ENCODE measurements around the gene SEC14L1.

The SEC14L1 gene

GRCh38 chr17:77211681-77212080 is 70.9 kb downstream of the SEC14L1 start:
- no peak for DNase-seq

DNA sequence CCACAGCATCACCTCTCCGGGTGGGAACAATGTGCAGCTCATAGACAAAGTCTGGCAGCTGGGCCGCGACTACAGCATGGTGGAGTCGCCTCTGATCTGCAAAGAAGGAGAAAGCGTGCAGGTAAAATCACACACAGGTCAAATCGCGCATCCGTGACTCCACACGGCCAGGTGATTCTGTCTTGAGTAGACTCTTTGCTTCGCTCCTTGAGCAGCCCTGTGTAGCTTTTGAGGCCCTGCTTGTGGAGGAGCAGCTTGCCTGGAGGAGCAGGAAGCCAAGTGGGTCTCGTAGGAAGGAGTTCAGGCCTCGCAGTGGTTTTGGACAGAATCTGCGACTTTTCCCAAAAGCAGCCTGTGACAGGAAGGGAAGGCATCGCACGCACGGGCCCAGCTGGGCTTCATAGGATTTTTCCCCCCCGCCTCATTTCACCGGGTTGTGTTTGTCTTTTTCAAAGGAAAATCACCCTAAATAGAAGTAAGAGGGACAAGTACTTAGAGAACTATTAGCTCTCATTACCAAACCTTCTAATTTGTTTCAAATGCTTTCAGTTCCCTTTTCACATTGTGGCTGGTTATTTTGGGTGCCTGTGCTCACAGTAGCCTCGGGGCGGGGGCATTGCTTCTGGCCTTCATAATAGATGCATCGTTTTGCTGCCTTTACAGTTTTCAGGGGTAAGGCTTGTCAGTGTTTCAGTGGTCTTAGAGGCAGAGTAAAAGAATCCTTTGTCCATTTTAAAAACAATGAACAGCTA is 71.5 kb downstream of the SEC14L1 start:
- DNase-seq: peak in 7 of 56 donors; percentile 14 to 50 (median 26)

DNA sequence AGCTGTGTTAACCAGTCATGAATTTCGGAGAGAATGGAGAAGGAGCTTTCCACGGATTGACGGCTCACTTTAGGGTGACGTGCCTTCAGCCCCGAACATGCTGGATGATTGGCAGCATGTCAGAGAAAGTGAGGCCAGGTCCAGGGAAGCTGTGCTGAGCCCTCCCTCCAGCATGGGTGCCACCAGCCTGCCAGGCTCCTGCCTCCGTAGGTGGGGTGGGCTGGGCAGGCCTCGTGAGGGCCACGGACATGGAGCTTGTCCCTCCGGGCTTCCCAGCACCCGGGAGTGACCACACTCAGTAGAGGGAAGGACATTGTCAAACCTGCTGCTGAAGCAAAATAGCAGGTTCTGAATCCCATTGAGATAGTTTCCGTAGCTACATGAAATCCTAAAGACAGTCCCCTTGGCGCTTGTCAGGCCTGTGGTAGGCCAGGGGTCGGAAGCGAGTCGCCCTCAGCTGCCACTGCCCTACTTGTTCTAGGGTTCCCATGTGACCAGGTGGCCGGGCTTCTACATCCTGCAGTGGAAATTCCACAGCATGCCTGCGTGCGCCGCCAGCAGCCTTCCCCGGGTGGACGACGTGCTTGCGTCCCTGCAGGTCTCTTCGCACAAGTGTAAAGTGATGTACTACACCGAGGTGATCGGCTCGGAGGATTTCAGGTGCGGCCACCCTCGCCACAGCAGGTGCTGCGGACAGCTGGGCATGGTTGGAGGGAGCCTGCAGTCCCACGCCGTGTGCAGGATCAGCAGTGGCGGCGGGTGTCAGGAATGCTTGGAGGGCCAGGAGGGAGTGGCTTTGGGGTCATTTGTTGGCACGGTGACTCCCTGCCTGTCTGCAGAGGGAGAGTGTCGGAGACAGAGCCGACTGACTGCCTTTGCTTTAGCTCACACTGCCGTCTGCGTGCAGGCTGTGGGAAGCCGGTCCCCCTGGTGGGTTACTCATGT is 72.3 kb downstream of the SEC14L1 start:
- DNase-seq: peak in 3 of 56 donors; percentile 18 to 36 (median 24)

DNA sequence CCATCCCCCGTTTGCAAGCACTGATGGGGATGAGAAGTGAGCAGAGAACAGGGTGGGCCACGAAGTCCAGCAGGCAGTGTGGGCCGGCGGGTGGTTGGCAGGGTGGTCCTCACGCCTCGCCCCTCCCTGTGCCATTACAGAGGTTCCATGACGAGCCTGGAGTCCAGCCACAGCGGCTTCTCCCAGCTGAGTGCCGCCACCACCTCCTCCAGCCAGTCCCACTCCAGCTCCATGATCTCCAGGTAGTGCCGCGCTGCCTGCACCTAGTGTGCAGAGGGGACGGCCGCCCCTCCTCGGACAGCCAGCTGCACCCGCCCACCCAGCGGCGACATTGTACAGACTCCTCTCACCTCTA is 73.0 kb downstream of the SEC14L1 start:
- no peak for DNase-seq

- no peak for DNase-seq
These were observed 73.6 kb downstream of the SEC14L1 start for GRCh38 chr17:77214328-77214727.

DNA sequence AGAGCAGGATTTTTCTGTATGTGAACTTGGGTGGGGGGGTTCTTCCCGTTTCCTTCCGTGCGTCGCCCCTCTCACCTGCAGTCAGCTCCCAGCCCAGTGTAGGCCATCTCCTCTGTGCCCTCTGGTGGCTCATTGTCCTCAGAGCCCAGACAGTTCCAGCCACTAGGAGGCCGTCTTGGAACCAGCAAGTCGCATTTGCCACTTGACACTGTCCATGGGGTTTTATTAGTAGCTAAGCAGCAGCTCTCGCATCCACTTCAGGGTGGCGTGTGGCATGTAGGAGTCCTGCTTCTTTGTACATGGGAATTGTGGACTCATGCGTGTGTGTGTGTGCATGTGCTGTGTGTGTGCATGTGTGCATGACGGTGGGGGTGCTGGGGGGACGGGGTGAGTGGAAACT is 74.0 kb downstream of the SEC14L1 start:
- DNase-seq: peak in 34 of 56 donors; percentile 9 to 66 (median 32)

DNA sequence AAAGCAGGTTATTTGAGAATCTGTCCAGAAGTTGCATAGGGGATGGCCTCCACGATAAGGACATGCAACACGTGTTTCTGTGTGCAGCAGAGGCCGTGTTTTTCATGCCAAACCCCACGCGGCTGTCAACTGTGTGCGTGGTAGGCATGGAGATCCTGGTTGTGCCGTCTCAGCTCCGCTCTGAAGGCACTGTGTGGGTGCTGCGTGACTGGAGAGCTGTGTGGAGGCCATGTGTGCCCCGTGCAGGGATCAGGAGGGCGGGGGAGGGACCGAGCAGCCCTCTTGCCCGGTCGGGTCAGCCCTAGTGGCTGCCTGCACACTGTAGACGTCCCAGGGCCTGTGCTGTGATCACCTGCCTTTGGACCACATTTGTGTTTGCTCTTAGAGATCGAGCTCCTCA is 74.5 kb downstream of the SEC14L1 start:
- DNase-seq: peak in 21 of 56 donors; percentile 23 to 73 (median 37)

- peak in 1 of 56 donors; percentile 21 for DNase-seq
These were observed 75.7 kb downstream of the SEC14L1 start for GRCh38 chr17:77216486-77216885.

GRCh38 chr17:77217123-77217522 is 76.4 kb downstream of the SEC14L1 start:
- no peak for DNase-seq

- DNase-seq: no peak
These were observed 76.8 kb downstream of the SEC14L1 start for GRCh38 chr17:77217566-77217965.

DNA sequence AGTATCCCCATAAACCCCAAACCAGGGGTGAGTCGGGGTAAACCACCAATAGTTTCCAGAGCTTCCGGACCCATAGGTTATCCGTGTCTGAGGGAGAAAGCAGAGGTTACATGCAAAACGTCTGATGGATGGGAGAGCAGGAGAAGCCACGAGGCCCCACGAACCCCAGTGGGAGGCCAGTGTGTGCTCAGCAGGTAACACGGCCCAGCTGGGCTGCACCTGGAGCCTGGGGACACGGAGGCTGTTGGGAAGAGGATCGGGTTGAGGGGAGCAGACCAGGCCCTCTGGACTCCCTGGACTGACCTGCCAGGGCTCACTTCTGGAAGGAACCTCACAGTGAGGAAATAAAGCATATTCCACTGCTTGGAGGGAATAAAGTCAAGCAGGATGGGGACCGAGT is 78.1 kb downstream of the SEC14L1 start:
- DNase-seq: no peak

- no peak for DNase-seq
These were observed 81.6 kb downstream of the SEC14L1 start for GRCh38 chr17:77222356-77222755.

DNA sequence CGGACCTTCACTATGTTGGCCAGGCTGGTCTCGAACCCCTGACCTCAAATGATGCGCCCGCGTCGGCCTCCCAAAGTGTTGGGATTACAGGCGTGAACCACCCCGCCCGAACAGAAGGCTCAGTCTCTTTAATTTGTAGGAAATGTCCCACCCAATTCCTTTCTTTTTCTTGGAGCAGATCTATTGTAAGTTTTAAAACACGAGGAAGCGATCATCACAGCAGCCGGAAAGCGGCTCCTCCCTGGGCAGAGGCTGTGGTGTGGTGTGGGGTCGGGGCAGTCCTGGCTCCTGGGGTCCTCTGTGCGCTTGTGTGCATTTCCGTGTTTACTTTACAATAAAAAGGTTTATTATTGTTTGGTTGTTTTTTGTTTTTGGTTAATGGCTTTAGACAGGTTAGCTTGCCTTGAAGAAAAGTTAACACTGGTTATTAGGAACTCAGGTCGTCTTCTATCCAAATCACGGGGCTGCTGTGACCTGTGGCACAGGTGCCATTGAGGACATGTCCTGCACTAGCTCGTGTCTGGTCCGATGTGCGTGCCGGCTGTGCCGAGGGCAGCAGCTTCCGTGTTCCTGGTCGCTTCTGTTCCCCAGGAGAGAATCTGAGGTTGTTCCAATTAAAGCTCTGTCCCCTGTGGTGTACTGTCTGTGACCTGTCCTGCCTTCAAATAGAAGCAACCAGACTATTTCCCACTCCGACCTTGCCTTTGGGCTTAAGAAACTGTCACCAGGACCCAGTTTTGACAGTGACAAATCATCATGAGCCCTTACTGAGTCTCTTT is 83.1 kb downstream of the SEC14L1 start:
- DNase-seq: no peak

DNA sequence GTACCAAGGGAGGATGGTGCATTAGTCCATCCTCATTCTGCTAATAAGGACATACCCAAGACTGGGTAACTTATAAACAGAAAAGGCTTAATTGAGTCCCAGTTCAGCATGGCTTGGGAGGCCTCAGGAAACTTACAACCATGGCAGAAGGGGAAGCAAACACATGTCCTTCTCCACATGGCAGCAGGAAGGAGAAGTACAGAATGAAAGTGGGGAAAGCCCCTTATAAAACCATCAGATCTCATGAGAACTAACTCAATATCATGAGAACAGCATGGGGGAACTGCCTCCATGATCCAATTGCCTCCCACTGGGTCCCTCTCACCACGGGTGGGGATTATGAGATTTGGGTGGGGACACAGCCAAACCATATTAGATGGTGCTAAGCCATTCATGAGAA is 84.5 kb downstream of the SEC14L1 start:
- no peak for DNase-seq

GRCh38 chr17:77227461-77228240 is 86.9 kb downstream of the SEC14L1 start:
- DNase-seq: no peak

- no peak for DNase-seq
These were observed 87.5 kb downstream of the SEC14L1 start for GRCh38 chr17:77228241-77228752.

GRCh38 chr17:77228816-77229215 is 88.0 kb downstream of the SEC14L1 start:
- no peak for DNase-seq

- DNase-seq: no peak
These were observed 89.1 kb downstream of the SEC14L1 start for GRCh38 chr17:77229786-77230435.

DNA sequence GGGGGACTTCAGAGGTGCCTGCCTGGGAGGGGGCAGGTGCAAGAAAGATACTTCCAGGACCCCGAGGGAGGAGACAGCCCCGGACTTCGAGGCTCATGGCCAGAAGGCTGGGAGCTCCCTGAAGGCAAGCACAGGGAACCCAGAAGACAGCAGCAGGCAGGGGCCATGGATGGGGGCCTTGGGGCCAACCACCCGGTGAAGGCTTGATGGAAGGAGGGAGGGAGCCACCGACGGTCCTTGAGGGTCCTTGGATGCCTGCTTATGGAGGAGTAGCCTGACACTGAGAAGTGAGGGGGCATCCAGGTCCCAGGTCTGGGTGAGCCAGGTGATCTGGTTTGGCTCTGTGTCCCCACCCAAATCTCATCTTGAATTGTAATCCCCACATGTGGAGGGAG is 89.7 kb downstream of the SEC14L1 start:
- DNase-seq: no peak

Data from nucleus accumbens (tissue), 56 donors.